Vagina (tissue), 2 donors: Measurements from ENCODE around the gene CHRNB4. TPM values are rescaled to one million over a fixed set of nuclear protein-coding genes. Genes with fewer than 3 reads are reported as not detected.
"Not testable (repeated sequence)": the region's sequence is repeated elsewhere in the genome, so short reads cannot be mapped to it uniquely, and the experiment has no call there.

ENCODE experiments used
- DNase-seq, 2 donors: peaks; one replicate each; pipeline ENCODE4 v3.0.0-alpha.2; 2017; ENCODE audit errors: extremely low spot score in 2 of 2
- H3K27ac ChIP-seq: fragments of 200-600 bp; sonication (generic); one replicate; pipeline ENCODE4 v1.5.1; 2019
- H3K27me3 ChIP-seq: fragments of 200-600 bp; sonication (generic); one replicate; pipeline ENCODE4 v1.5.1; 2019
- H3K36me3 ChIP-seq, 2 donors: fragments of 200-600 bp; sonication (generic); one replicate each; pipeline ENCODE4 v1.5.1; 2017 to 2019
- H3K4me1 ChIP-seq: fragments of 200-600 bp; sonication (generic); one replicate; pipeline ENCODE4 v1.5.1; 2019
- H3K4me3 ChIP-seq, 2 donors: fragments of 200-600 bp; sonication (generic); 1 replicate in 1 of 2; 2 replicates in 1 of 2; pipeline ENCODE4 v1.5.1; 2016 to 2019
- H3K9me3 ChIP-seq: fragments of 200-600 bp; sonication (generic); one replicate; pipeline ENCODE4 v1.5.1; 2019
- POLR2A ChIP-seq, 2 donors: fragments of 450-650 bp; IDR thresholded peaks; one replicate each; pipeline ENCODE4 v1.6.1; 2017; ENCODE audit warnings: antibody characterized with exemption in 2 of 2, mild to moderate bottlenecking in 2 of 2, moderate library complexity in 2 of 2
- POLR2AphosphoS5 ChIP-seq, 2 donors: sonication (generic); formaldehyde crosslinking; IDR thresholded peaks; one replicate each; pipeline ENCODE4 v1.9.0; 2017; ENCODE audit warnings: antibody characterized with exemption in 2 of 2, mild to moderate bottlenecking in 2 of 2, low read depth in 1 of 2; ENCODE audit not compliant: insufficient read depth in 1 of 2
- intact Hi-C: fragments of 100-400 bp; cut with DNase I; formaldehyde crosslinking; loops from one replicate; pipeline ENCODE4 v1.15.1; 2023
- total RNA-seq: library from RNA; depleted of rRNA; stranded (reverse); fragments of >200 nt; gene quantifications from one replicate; pipeline ENCODE4 v1.2.3, GENCODE V29; 2016
- TF ChIP-seq, protein P1 (sequence below), 3 experiments: fragments of 450-650 bp in 2 of 3; fragments of 200-600 bp in 1 of 3; sonication (generic) in 1 of 3; IDR thresholded peaks; one replicate each; pipeline ENCODE4 v1.5.1; 2017 to 2019; ENCODE audit warnings: antibody characterized with exemption in 3 of 3, mild to moderate bottlenecking in 2 of 3, moderate library complexity in 2 of 3

Gene CHRNB4
- total RNA-seq, 1 donor from 2014 or later, result 0.74 TPM

DNA sequence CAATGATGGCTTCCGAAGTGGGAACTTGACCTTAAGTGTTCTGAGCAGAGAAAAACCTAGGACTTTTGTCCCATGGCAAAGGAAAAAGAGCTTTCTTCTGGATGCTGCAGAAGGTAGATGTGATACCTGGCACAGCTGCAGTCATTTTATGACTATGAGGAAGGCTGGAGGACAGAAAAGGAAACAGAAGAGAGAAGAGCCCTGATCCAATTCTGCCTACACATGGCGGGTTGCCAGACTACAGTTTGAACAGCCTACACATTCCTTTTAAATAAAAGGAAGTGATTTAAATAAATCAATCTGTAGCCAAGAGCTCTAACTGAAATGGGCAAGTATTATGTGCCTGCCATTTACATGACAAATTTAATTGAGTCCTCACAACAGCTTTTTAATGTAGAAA, 43.6 kb upstream of the CHRNB4 start:
- no peak overlapping the region for H3K27ac ChIP-seq

DNA sequence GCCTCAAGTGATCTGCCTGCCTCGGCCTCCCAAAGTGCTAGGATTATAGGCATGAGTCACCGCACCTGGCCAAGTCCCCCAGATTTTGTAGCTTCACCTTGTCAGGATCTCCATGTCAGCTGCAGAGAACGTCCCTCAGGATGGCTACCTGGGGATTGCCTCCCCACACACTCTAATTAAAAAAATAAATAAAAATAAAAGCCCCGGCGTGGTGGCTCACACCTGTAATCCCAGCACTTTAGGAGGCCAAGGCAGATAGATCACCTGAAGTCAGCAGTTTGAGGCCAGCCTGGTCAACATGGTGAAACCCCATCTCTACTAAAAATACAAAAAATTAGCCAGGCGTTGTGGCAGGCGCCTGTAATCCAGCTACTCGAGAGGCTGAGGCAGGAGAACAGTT, 42.6 kb upstream of the CHRNB4 start:
- DNase-seq, result peak in 1 of 2 donors; percentile 52

More for the DNA sequence above, 43.6 kb upstream of the CHRNB4 start:
- no peaks in the 10 kb centered on the region for H3K9me3 ChIP-seq
- DNase-seq, result no peak
- intact Hi-C loops, result no loop called here
- TF ChIP-seq POLR2A (IDR thresholded peaks at IDR 0.05), result no peak
- TF ChIP-seq, protein P1, sequence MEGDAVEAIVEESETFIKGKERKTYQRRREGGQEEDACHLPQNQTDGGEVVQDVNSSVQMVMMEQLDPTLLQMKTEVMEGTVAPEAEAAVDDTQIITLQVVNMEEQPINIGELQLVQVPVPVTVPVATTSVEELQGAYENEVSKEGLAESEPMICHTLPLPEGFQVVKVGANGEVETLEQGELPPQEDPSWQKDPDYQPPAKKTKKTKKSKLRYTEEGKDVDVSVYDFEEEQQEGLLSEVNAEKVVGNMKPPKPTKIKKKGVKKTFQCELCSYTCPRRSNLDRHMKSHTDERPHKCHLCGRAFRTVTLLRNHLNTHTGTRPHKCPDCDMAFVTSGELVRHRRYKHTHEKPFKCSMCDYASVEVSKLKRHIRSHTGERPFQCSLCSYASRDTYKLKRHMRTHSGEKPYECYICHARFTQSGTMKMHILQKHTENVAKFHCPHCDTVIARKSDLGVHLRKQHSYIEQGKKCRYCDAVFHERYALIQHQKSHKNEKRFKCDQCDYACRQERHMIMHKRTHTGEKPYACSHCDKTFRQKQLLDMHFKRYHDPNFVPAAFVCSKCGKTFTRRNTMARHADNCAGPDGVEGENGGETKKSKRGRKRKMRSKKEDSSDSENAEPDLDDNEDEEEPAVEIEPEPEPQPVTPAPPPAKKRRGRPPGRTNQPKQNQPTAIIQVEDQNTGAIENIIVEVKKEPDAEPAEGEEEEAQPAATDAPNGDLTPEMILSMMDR (IDR thresholded peaks at IDR 0.05), result no peak
- TF ChIP-seq POLR2AphosphoS5 (IDR thresholded peaks at IDR 0.05; ENCODE audit: insufficient read depth in 1 of 2, low read depth in 1 of 2), result no peak
- H3K4me1 ChIP-seq, result peaks cover 15% of the 10 kb centered on the region
- H3K36me3 ChIP-seq, result no peaks in the 10 kb centered on the region
- no peak overlapping the region for H3K4me3 ChIP-seq
- no peaks in the 10 kb centered on the region for H3K27me3 ChIP-seq

DNA sequence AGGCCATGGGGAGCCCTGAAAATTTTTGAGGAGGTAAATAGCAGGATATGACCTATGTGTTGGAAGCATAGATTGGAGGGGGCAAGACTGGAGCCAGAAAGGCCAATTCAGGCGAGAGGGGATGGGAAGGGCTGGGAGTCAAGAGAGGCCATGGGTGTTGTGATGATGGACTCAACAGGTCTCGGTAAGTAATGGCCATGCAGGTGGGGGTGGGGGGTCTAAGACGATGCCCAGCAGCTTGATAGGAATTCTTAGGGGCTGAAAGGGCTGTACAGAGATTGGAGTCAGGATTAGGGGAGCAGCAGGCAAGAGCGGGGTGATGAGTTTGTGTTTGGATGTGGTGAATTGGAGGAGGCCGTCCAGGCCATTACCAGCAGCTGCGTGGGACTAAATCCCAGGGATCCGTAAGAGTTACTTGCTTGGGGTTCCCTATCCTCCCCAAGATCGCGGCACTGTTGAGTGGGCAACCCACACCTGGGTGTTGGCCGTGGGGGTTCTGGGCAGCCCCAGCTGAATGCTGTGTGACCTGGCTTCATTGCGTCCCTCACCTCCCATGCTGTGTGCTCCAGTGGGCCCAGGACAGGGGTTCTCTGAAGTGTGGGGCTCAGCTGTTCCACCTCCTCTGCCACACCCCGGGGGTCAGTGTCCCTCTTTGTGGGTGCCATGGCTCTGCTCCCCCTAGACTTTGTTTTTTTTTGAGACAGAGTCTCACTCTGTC, 41.8 kb upstream of the CHRNB4 start:
- no peaks in the 10 kb centered on the region for H3K36me3 ChIP-seq
- intact Hi-C loops, result no loop called here
- no peak overlapping the region for H3K27ac ChIP-seq
- peaks cover 15% of the 10 kb centered on the region for H3K4me1 ChIP-seq
- no peaks in the 10 kb centered on the region for H3K27me3 ChIP-seq
- no peaks in the 10 kb centered on the region for H3K9me3 ChIP-seq
- no peak overlapping the region for H3K4me3 ChIP-seq
- DNase-seq, result peak; percentile 61 to 64
- TF ChIP-seq, protein P1 (IDR thresholded peaks at IDR 0.05), result no peak
- TF ChIP-seq POLR2AphosphoS5 (IDR thresholded peaks at IDR 0.05; ENCODE audit: insufficient read depth in 1 of 2, low read depth in 1 of 2) (no peak), POLR2A (IDR thresholded peaks at IDR 0.05) (no peak)

More for the DNA sequence above, 42.6 kb upstream of the CHRNB4 start:
- intact Hi-C loops, H3K27me3 ChIP-seq, H3K4me3 ChIP-seq, H3K36me3 ChIP-seq, H3K9me3 ChIP-seq, H3K27ac ChIP-seq: not testable (repeated sequence)
- peaks cover 15% of the 10 kb centered on the region for H3K4me1 ChIP-seq

DNA sequence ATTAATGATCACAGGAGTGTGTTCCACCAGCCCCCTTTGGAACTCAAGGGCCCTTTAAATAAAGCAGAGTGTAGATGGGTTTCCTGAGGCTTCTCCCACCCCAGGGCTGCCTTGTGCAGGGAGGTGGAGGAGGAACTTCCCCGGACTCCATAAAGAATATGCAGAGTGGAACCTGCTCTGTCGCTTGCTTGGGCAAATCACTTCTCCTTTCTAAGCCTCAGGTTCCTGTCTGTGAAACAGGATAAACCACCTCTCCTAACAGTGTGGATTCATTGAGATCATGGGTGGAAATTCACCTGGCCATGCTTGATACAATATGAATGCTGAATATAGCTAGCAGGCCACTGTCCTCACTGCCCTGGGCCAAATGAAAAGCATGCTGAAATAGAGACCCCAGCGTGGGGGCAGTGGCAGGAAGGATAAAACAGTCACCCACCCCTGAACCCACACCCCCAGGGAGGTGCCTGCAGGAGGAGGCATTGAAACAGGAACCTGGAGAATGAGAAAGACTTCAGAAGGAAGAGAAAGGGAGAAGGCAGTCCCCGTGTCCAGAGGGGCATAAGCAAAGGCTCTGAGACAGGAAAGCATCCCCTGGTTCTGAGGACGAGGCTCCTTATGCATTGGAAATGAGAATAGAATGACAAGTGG, 41.1 kb upstream of the CHRNB4 start:
- intact Hi-C loops, result no loop called here
- Histone ChIP-seq H3K9me3 (no peaks in the 10 kb centered on the region), H3K4me3 (no peak overlapping the region), H3K27me3 (no peaks in the 10 kb centered on the region), H3K27ac (no peak overlapping the region), H3K4me1 (peaks cover 15% of the 10 kb centered on the region), H3K36me3 (no peaks in the 10 kb centered on the region)
- TF ChIP-seq POLR2A (IDR thresholded peaks at IDR 0.05) (no peak), POLR2AphosphoS5 (IDR thresholded peaks at IDR 0.05; ENCODE audit: insufficient read depth in 1 of 2, low read depth in 1 of 2) (no peak)
- TF ChIP-seq, protein P1 (IDR thresholded peaks at IDR 0.05), result no peak
- no peak for DNase-seq

DNA sequence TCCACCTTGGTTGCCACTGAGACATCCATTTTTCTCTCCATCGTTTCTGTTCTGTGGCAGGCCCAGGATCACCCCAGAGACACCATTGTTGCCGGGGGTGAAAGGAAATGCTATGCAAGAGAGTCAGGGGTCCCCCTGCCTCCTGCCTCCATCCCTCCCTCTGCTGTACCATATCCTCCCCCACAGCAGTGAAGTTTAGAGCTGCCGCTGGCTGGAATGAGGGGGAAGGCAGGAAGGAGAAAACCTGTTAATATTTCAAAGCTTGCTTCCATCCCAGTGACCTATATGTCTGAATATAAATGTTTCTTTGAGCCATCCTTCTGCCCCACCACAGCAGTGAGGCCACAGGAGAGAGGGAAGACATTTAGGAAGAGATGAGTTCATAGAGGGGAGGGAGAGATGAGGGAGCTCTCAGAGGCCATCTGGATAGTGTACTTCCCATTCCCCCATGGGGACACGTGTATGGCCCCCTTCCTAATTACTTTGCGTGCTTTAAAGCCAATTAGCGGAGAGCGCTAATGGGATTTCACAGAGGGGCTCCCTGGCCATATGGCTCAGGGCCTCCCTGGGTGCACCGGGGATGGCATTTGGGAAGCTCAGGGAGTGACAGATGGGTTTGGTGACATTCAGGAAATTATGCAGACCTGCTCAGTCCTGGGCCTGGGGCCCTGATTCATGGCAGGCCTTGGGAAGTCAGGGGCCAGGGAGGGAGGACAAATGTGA, 40.4 kb upstream of the CHRNB4 start:
- Histone ChIP-seq H3K27ac (no peak overlapping the region), H3K36me3 (no peaks in the 10 kb centered on the region)
- TF ChIP-seq POLR2A (IDR thresholded peaks at IDR 0.05) (no peak), POLR2AphosphoS5 (IDR thresholded peaks at IDR 0.05; ENCODE audit: insufficient read depth in 1 of 2, low read depth in 1 of 2) (no peak)
- TF ChIP-seq, protein P1 (IDR thresholded peaks at IDR 0.05), result no peak

More for the DNA sequence above, 40.4 kb upstream of the CHRNB4 start:
- no peaks in the 10 kb centered on the region for H3K9me3 ChIP-seq
- no peak overlapping the region for H3K4me3 ChIP-seq
- intact Hi-C loops, result no loop called here
- DNase-seq, result peak; percentile 52 to 64
- peaks cover 15% of the 10 kb centered on the region for H3K4me1 ChIP-seq
- H3K27me3 ChIP-seq, result no peaks in the 10 kb centered on the region
